ENCODE data around the gene MYT1.

The MYT1 gene

GRCh38 chr20:64247970-64248841 is 84.0 kb downstream of the MYT1 start:
- DNase-seq (ENCODE audit: low read depth), result no peak

GRCh38 chr20:64250027-64250426 is 85.8 kb downstream of the MYT1 start:
- no peak for DNase-seq (ENCODE audit: low read depth)

GRCh38 chr20:64253000-64253383 is 88.7 kb downstream of the MYT1 start:
- DNase-seq (ENCODE audit: low read depth), result no peak

GRCh38 chr20:64253443-64253842 is 89.2 kb downstream of the MYT1 start:
- no peak for DNase-seq (ENCODE audit: low read depth)

GRCh38 chr20:64254156-64254555 is 89.9 kb downstream of the MYT1 start:
- no peak for DNase-seq (ENCODE audit: low read depth)

GRCh38 chr20:64254571-64255360 is 90.5 kb downstream of the MYT1 start:
- no peak for DNase-seq (ENCODE audit: low read depth)

- DNase-seq (ENCODE audit: low read depth), result peak; percentile 88
These were observed 91.4 kb downstream of the MYT1 start, which contains the start of gene PCMTD2 for GRCh38 chr20:64255361-64256281. TSS of gene PCMTD2 (plus strand) at chr20:64255748. CDS start at chr20:64259966, 4,218 bp downstream.

GRCh38 chr20:64256282-64256935 is 92.2 kb downstream of the MYT1 start:
- DNase-seq (ENCODE audit: low read depth), result no peak

- no peak for DNase-seq (ENCODE audit: low read depth)
These were observed 93.0 kb downstream of the MYT1 start for GRCh38 chr20:64257107-64257757.

- DNase-seq (ENCODE audit: low read depth), result no peak
These were observed 94.0 kb downstream of the MYT1 start for GRCh38 chr20:64258071-64258823.

GRCh38 chr20:64260239-64260638 is 96.0 kb downstream of the MYT1 start:
- no peak for DNase-seq (ENCODE audit: low read depth)

- DNase-seq (ENCODE audit: low read depth), result no peak
These were observed 96.9 kb downstream of the MYT1 start for GRCh38 chr20:64261138-64261537.

- no peak for DNase-seq (ENCODE audit: low read depth)
These were observed 99.8 kb downstream of the MYT1 start for GRCh38 chr20:64264091-64264490.

- DNase-seq (ENCODE audit: low read depth), result no peak
These were observed 100.9 kb downstream of the MYT1 start for GRCh38 chr20:64265201-64265600.

- no peak for DNase-seq (ENCODE audit: low read depth)
These were observed 102.7 kb downstream of the MYT1 start for GRCh38 chr20:64266988-64267387.

GRCh38 chr20:64268174-64268573 is 103.9 kb downstream of the MYT1 start:
- DNase-seq (ENCODE audit: low read depth), result no peak

- no peak for DNase-seq (ENCODE audit: low read depth)
These were observed 105.6 kb downstream of the MYT1 start for GRCh38 chr20:64269604-64270411.

GRCh38 chr20:64271636-64272035 is 107.4 kb downstream of the MYT1 start:
- no peak for DNase-seq (ENCODE audit: low read depth)

- DNase-seq (ENCODE audit: low read depth), result no peak
These were observed 108.9 kb downstream of the MYT1 start for GRCh38 chr20:64273109-64273508.
